ENCODE results near the gene C16orf89.
"Not testable (repeated sequence)": the region's sequence is repeated elsewhere in the genome, so short reads cannot be mapped to it uniquely, and the experiment has no call there.

C16orf89 gene

GRCh38 chr16:5054876-5055865, 10.6 kb downstream of the C16orf89 start:
- H3K14ac ChIP-seq (ENCODE audit: low read length in 2 of 2) = no peak overlapping the region
- no peak overlapping the region for H3K9ac ChIP-seq (ENCODE audit: low read length)
- no peak overlapping the region for H3K4ac ChIP-seq (ENCODE audit: low read depth in 1 of 2, low read length in 2 of 2)
- no peak overlapping the region for H2BK120ac ChIP-seq (ENCODE audit: low read depth, low read length)
- no peak overlapping the region for H2AK5ac ChIP-seq (ENCODE audit: low read length, severe bottlenecking)
- WGBS = 79% methylated on average over 15 of the region's 16 CpGs
- peaks cover 6% of the 10 kb centered on the region for H3K4me1 ChIP-seq (ENCODE audit: control insufficient read depth, insufficient read depth, low read depth, low read length)
- no peak overlapping the region for H3K4me2 ChIP-seq (ENCODE audit: low read length, poor library complexity, severe bottlenecking)
- no peaks in the 10 kb centered on the region for H3K9me3 ChIP-seq (ENCODE audit: control insufficient read depth, low read length)
- DNase-seq = no peak
- H2BK15ac ChIP-seq (ENCODE audit: low read depth, poor library complexity, severe bottlenecking) = no peak overlapping the region
- no peak overlapping the region for H2BK12ac ChIP-seq (ENCODE audit: low read length in 2 of 2)
- H3K18ac ChIP-seq (ENCODE audit: low read depth in 1 of 2, low read length in 2 of 2) = no peak overlapping the region
- no peak overlapping the region for H3K4me3 ChIP-seq (ENCODE audit: insufficient read depth in 1 of 2, low read depth in 1 of 2, low read length in 2 of 2)
- no peak overlapping the region for H3K27ac ChIP-seq (ENCODE audit: low read length, poor library complexity, severe bottlenecking)
- peaks cover 6 to 8% of the 10 kb centered on the region in 2 experiments for H3K27me3 ChIP-seq (ENCODE audit: control insufficient read depth in 1 of 2, insufficient read depth in 1 of 2, low read length in 2 of 2)
- no peak overlapping the region for H4K91ac ChIP-seq (ENCODE audit: low read length)
- H4K8ac ChIP-seq (ENCODE audit: low read length) = no peak overlapping the region
- H3K79me1 ChIP-seq (replicated peaks; ENCODE audit: low read length, poor library complexity, severe bottlenecking) = no peaks in the 10 kb centered on the region
- H2BK5ac ChIP-seq (ENCODE audit: low read depth, low read length, poor library complexity, severe bottlenecking) = no peak overlapping the region
- H2AFZ ChIP-seq (ENCODE audit: low read depth, low read length) = no peak overlapping the region
- peak overlapping the region in 1 of 2 experiments; percentile 23 for H3K23ac ChIP-seq (ENCODE audit: low read length in 2 of 2)
- H3K36me3 ChIP-seq (ENCODE audit: control insufficient read depth in 1 of 2, insufficient read depth in 2 of 2, low read depth in 1 of 2, low read length in 2 of 2) = no peaks in the 10 kb centered on the region

DNA sequence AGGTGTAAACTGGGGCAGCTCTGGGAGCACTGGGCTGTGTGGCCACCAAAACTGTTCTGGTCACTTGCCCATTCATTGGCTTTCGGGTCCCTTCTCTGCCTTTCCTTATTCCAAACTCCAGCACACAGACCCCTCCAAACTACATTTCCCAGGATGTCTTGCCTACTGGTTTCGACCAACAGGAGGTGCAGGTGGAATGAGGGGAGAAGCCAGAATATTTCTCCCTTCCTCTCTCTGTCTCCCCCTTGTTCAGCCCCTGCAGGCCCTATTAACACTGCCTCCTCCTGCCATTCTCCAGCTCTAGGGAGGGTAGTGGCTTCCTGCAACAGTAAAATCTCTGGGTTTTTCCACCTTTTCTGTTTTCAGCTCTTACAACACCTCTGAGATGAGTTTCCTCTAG, 18.8 kb downstream of the C16orf89 start:
- H3K79me1 ChIP-seq (replicated peaks; ENCODE audit: low read length, poor library complexity, severe bottlenecking) = no peaks in the 10 kb centered on the region
- no peak overlapping the region for H2BK15ac ChIP-seq (ENCODE audit: low read depth, poor library complexity, severe bottlenecking)
- H3K18ac ChIP-seq (ENCODE audit: low read depth in 1 of 2, low read length in 2 of 2) = no peak overlapping the region
- no peak overlapping the region for H4K8ac ChIP-seq (ENCODE audit: low read length)
- H3K27ac ChIP-seq (ENCODE audit: low read length, poor library complexity, severe bottlenecking) = no peak overlapping the region
- H3K9me3 ChIP-seq (ENCODE audit: control insufficient read depth, low read length) = peaks cover 4% of the 10 kb centered on the region
- no peak overlapping the region for H3K9ac ChIP-seq (ENCODE audit: low read length)
- H3K4me2 ChIP-seq (ENCODE audit: low read length, poor library complexity, severe bottlenecking) = no peak overlapping the region
- H2BK12ac ChIP-seq (ENCODE audit: low read length in 2 of 2) = no peak overlapping the region
- WGBS = 86% methylated on average over 1 of the region's 2 CpGs
- no peak overlapping the region for H3K23ac ChIP-seq (ENCODE audit: low read length in 2 of 2)
- H3K14ac ChIP-seq (ENCODE audit: low read length in 2 of 2) = no peak overlapping the region
- no peaks in the 10 kb centered on the region for H3K36me3 ChIP-seq (ENCODE audit: control insufficient read depth in 1 of 2, insufficient read depth in 2 of 2, low read depth in 1 of 2, low read length in 2 of 2)
- DNase-seq = no peak
- peaks cover 5 to 34% of the 10 kb centered on the region in 2 experiments for H3K27me3 ChIP-seq (ENCODE audit: control insufficient read depth in 1 of 2, insufficient read depth in 1 of 2, low read length in 2 of 2)
- no peak overlapping the region for H2AK5ac ChIP-seq (ENCODE audit: low read length, severe bottlenecking)
- no peak overlapping the region for H3K4ac ChIP-seq (ENCODE audit: low read depth in 1 of 2, low read length in 2 of 2)
- no peak overlapping the region for H4K91ac ChIP-seq (ENCODE audit: low read length)
- H3K4me3 ChIP-seq (ENCODE audit: insufficient read depth in 1 of 2, low read depth in 1 of 2, low read length in 2 of 2) = no peak overlapping the region
- H2AFZ ChIP-seq (ENCODE audit: low read depth, low read length) = no peak overlapping the region
- H2BK120ac ChIP-seq (ENCODE audit: low read depth, low read length) = no peak overlapping the region
- no peak overlapping the region for H2BK5ac ChIP-seq (ENCODE audit: low read depth, low read length, poor library complexity, severe bottlenecking)
- peaks cover 6% of the 10 kb centered on the region for H3K4me1 ChIP-seq (ENCODE audit: control insufficient read depth, insufficient read depth, low read depth, low read length)

DNA sequence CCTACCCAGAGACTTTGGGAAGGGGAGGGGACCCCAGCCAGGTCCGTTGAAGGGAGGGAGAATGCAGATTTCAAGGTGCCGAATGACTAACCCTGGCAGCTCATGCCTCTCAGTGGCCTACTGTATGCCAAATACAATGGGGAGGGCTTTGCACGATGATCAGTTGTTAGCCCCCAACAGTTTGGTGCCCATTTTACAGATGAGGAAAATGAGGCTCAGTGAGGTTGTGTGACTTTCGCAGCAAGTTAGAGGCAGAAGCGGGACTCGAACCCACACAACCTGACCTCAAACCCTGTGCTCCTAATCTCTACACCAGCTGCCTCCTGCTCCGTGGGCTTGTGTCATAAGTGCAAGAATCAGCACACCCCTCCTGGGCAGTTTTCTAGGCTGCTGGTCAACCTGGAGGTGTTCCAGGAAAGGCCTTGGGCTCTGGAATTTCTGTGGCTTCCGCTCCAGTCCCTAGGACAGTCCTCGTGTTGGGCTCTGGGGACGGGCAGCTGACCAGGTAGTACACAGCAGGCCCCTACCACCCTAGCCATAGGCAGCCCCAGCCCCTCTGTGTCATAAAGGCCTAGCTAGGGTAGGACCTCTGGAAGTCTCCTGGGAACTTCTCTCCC, 20.1 kb downstream of the C16orf89 start:
- Histone ChIP-seq H3K18ac (ENCODE audit: low read depth in 1 of 2, low read length in 2 of 2) (no peak overlapping the region), H3K4ac (ENCODE audit: low read depth in 1 of 2, low read length in 2 of 2) (no peak overlapping the region), H3K14ac (ENCODE audit: low read length in 2 of 2) (no peak overlapping the region), H3K27me3 (ENCODE audit: control insufficient read depth in 1 of 2, insufficient read depth in 1 of 2, low read length in 2 of 2) (peaks cover 10 to 34% of the 10 kb centered on the region in 2 experiments), H3K9ac (ENCODE audit: low read length) (no peak overlapping the region), H3K27ac (ENCODE audit: low read length, poor library complexity, severe bottlenecking) (no peak overlapping the region), H2BK15ac (ENCODE audit: low read depth, poor library complexity, severe bottlenecking) (no peak overlapping the region), H4K91ac (ENCODE audit: low read length) (peak overlapping the region; percentile 36), H3K36me3 (ENCODE audit: control insufficient read depth in 1 of 2, insufficient read depth in 2 of 2, low read depth in 1 of 2, low read length in 2 of 2) (no peaks in the 10 kb centered on the region), H2AK5ac (ENCODE audit: low read length, severe bottlenecking) (no peak overlapping the region), H2AFZ (ENCODE audit: low read depth, low read length) (no peak overlapping the region), H3K4me1 (ENCODE audit: control insufficient read depth, insufficient read depth, low read depth, low read length) (peaks cover 13% of the 10 kb centered on the region), H3K9me3 (ENCODE audit: control insufficient read depth, low read length) (peaks cover 4% of the 10 kb centered on the region), H2BK12ac (ENCODE audit: low read length in 2 of 2) (no peak overlapping the region), H3K23ac (ENCODE audit: low read length in 2 of 2) (no peak overlapping the region), H3K79me1 (replicated peaks; ENCODE audit: low read length, poor library complexity, severe bottlenecking) (no peaks in the 10 kb centered on the region), H3K4me3 (ENCODE audit: insufficient read depth in 1 of 2, low read depth in 1 of 2, low read length in 2 of 2) (peak overlapping the region in 1 of 2 experiments; percentile 24), H2BK5ac (ENCODE audit: low read depth, low read length, poor library complexity, severe bottlenecking) (no peak overlapping the region), H3K4me2 (ENCODE audit: low read length, poor library complexity, severe bottlenecking) (no peak overlapping the region), H4K8ac (ENCODE audit: low read length) (peak overlapping the region; percentile 10), H2BK120ac (ENCODE audit: low read depth, low read length) (no peak overlapping the region)
- WGBS = 84% methylated on average over 9 of the region's 10 CpGs
- no peak for DNase-seq

DNA sequence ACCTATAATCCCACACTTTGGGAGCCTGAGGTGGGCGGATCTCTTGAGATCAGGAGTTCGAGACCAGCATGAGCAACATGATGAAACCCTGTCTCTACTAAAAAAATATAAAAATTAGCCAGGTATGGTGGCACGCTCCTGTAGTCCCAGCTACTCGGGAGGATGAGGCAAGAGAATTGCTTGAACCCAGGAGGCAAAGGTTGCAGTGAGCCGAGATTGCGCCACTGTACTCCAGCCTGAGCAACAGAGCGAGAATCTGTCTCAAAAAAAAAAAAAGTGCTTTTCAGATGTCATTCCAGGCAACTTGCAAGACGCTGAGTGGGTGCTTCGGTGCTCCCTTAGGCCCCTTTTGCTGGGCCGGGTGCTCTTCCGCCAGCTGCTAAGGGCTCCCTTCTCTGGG, 21.2 kb downstream of the C16orf89 start:
- peaks cover 14 to 34% of the 10 kb centered on the region in 2 experiments for H3K27me3 ChIP-seq (ENCODE audit: control insufficient read depth in 1 of 2, insufficient read depth in 1 of 2, low read length in 2 of 2)
- not testable (repeated sequence) for H2BK120ac ChIP-seq (ENCODE audit: low read depth, low read length); H4K91ac ChIP-seq (ENCODE audit: low read length); H3K18ac ChIP-seq (ENCODE audit: low read depth in 1 of 2, low read length in 2 of 2); DNase-seq; H2BK15ac ChIP-seq (ENCODE audit: low read depth, poor library complexity, severe bottlenecking); H4K8ac ChIP-seq (ENCODE audit: low read length); H3K27ac ChIP-seq (ENCODE audit: low read length, poor library complexity, severe bottlenecking); H2AK5ac ChIP-seq (ENCODE audit: low read length, severe bottlenecking); H3K4me3 ChIP-seq (ENCODE audit: insufficient read depth in 1 of 2, low read depth in 1 of 2, low read length in 2 of 2); H2BK5ac ChIP-seq (ENCODE audit: low read depth, low read length, poor library complexity, severe bottlenecking); H2BK12ac ChIP-seq (ENCODE audit: low read length in 2 of 2); H2AFZ ChIP-seq (ENCODE audit: low read depth, low read length); H3K14ac ChIP-seq (ENCODE audit: low read length in 2 of 2); H3K9ac ChIP-seq (ENCODE audit: low read length); H3K4me2 ChIP-seq (ENCODE audit: low read length, poor library complexity, severe bottlenecking); H3K23ac ChIP-seq (ENCODE audit: low read length in 2 of 2); H3K79me1 ChIP-seq (replicated peaks; ENCODE audit: low read length, poor library complexity, severe bottlenecking); H3K36me3 ChIP-seq (ENCODE audit: control insufficient read depth in 1 of 2, insufficient read depth in 2 of 2, low read depth in 1 of 2, low read length in 2 of 2); H3K9me3 ChIP-seq (ENCODE audit: control insufficient read depth, low read length); H3K4ac ChIP-seq (ENCODE audit: low read depth in 1 of 2, low read length in 2 of 2)
- peaks cover 13% of the 10 kb centered on the region for H3K4me1 ChIP-seq (ENCODE audit: control insufficient read depth, insufficient read depth, low read depth, low read length)
- WGBS = 89% methylated on average over 11 of the region's 11 CpGs

Data from mesenchymal stem cell (in vitro differentiated cells and primary cell).